IPS-20b (cell line): ENCODE data around the gene SYNE1.
"Not testable (repeated sequence)": the region's sequence is repeated elsewhere in the genome, so short reads cannot be mapped to it uniquely, and the experiment has no call there.

ENCODE experiments used
- H3K27ac ChIP-seq: one replicate; pipeline ENCODE4 v1.5.1; 2013; ENCODE audit warnings: low read length
- H3K27me3 ChIP-seq: 2 replicates; pipeline ENCODE4 v1.6.1; 2013; ENCODE audit warnings: mild to moderate bottlenecking, low read length, inconsistent platforms; ENCODE audit not compliant: insufficient read depth
- H3K36me3 ChIP-seq: 2 replicates; pipeline ENCODE4 v1.6.1; 2013; ENCODE audit warnings: low read depth, mild to moderate bottlenecking, inconsistent platforms, low read length, moderate library complexity; ENCODE audit not compliant: insufficient read depth
- H3K4me1 ChIP-seq: 2 replicates; pipeline ENCODE4 v1.6.1; 2013; ENCODE audit warnings: mild to moderate bottlenecking, control low read depth, inconsistent platforms, low read length, moderate library complexity; ENCODE audit not compliant: insufficient read depth
- H3K4me3 ChIP-seq: 2 replicates; pipeline ENCODE4 v1.5.1; 2013; ENCODE audit warnings: mild to moderate bottlenecking, low read length, inconsistent platforms
- H3K9ac ChIP-seq: 2 replicates; pipeline ENCODE4 v1.6.1; 2013; ENCODE audit warnings: low read depth, mild to moderate bottlenecking, inconsistent platforms, low read length, moderate library complexity
- H3K9me3 ChIP-seq: 2 replicates; pipeline ENCODE4 v1.6.1; 2013; ENCODE audit warnings: mild to moderate bottlenecking, low read depth, low read length, inconsistent platforms; ENCODE audit not compliant: insufficient read depth

The SYNE1 gene

DNA sequence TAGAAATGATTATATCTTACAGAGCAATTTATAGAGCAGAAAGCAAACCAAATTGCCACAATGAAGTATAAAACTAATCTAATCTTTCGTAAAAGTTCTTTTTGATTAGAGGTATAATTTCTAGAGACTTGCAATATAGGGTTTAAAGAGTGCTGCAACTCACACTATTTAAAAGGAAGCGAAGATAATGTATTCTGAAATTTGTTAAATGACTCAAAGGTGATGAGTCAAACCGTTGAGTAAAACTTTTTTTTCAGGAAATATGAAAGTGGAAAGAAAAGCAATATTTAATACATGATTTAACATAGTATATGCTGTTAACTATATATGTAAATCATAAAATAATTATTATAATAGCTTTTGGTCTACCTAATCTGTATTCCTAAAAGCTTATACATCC lies 133.6 kb downstream of the SYNE1 start:
- no peaks in the 10 kb centered on the region for H3K9me3 ChIP-seq
- H3K27me3 ChIP-seq: no peaks in the 10 kb centered on the region
- H3K9ac ChIP-seq: no peak overlapping the region
- H3K36me3 ChIP-seq: no peaks in the 10 kb centered on the region
- H3K27ac ChIP-seq: no peak overlapping the region
- H3K4me3 ChIP-seq: no peak overlapping the region
- no peaks in the 10 kb centered on the region for H3K4me1 ChIP-seq

DNA sequence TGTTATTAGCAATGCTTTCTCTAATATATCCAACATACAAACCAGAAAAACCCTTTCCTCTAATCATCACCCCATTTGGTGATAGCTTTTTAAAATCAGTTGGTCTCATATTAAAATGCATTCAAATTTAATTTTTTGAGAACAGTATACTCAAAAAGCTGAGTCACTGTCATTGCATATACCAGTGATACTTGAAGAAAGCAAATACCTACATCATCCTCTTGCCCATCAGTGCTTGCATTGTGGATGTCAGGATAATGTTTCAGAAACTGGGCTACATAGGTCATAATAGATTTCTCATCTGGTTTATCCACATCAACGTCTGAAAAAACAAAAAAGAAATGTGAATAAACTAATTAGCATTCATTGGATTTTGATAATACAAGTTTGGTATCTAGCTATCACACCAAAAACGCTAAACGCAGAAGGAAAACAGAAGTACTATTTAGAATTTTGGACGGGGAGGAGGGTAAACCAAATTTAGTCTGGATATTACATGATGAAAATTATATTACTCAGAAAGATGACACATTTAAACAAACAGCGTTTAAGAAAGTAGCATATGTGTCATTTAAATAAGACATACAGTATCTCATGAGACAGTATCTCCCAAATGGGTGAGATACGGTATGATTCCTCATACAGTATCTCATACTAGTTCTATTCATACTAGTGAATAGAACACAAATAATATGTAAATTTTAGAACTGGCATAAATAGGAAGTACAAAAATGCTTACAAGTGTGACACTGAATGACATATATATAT lies 134.6 kb downstream of the SYNE1 start:
- H3K9ac ChIP-seq: no peak overlapping the region
- no peaks in the 10 kb centered on the region for H3K4me1 ChIP-seq
- no peak overlapping the region for H3K27ac ChIP-seq
- no peak overlapping the region for H3K4me3 ChIP-seq
- H3K36me3 ChIP-seq: no peaks in the 10 kb centered on the region
- no peaks in the 10 kb centered on the region for H3K9me3 ChIP-seq
- H3K27me3 ChIP-seq: no peaks in the 10 kb centered on the region

DNA sequence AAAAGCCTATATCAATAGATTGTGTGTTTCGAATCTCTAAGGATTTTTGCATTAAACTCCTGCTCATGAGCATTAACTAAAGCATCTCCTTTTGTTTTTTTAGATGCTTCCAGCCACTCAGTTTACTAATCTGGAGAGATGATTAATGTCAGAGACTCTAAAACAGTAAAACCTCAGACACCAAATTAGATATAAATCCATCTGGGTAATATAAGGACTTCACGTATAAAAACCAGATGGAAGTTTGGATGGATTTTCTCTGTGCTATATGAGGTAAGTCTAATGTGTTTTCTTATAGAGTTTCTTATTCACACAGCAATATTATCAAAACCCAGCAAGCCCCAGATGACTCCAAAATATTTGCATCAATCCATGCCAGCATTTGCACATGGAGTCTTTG lies 137.2 kb downstream of the SYNE1 start:
- Histone ChIP-seq H3K9me3 (no peaks in the 10 kb centered on the region), H3K9ac (no peak overlapping the region), H3K27ac (no peak overlapping the region), H3K36me3 (no peaks in the 10 kb centered on the region), H3K4me1 (no peaks in the 10 kb centered on the region), H3K27me3 (no peaks in the 10 kb centered on the region), H3K4me3 (no peak overlapping the region)

DNA sequence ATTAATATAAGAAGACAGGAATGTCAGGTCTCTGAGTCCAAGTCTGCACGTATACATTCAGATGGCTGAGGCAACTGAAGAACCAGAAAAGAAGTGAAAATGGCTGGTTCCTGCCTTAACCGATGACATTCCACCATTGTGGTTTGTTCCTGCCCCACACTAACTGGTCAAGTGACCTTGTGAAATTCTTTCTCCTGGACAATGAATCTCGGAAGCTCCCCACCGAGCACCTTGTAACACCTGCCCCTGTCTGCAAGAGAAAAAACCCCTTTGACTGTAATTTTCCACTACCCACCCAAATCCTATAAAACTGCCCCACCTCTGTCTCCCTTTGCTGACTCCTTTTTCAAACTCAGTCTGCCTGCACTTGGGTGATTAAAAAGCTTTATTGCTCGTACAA lies 140.4 kb downstream of the SYNE1 start:
- H3K4me3 ChIP-seq: no peak overlapping the region
- no peaks in the 10 kb centered on the region for H3K4me1 ChIP-seq
- no peaks in the 10 kb centered on the region for H3K27me3 ChIP-seq
- H3K36me3 ChIP-seq: no peaks in the 10 kb centered on the region
- no peak overlapping the region for H3K27ac ChIP-seq
- H3K9ac ChIP-seq: no peak overlapping the region
- no peaks in the 10 kb centered on the region for H3K9me3 ChIP-seq

DNA sequence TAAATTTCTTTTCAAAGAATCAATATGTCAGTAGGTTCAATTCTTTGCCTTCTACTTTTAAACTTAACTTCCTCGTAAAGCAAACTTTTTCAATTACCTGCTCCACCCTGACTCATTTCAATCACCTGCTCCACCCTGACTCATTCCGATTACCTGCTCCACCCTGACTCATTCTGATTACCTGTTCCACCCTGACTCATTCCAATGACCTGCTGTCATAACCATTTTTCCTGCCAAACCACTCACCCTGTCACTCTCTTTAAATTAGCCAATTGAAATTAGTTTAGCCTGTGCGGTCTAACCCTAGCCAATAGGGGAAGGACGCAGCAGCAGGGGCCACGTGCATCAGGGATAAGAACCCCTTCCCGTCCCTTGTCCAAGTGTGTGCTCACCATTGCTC lies 141.7 kb downstream of the SYNE1 start:
- not testable (repeated sequence) for H3K4me3 ChIP-seq, H3K36me3 ChIP-seq, H3K9me3 ChIP-seq, H3K9ac ChIP-seq, H3K4me1 ChIP-seq, H3K27me3 ChIP-seq, H3K27ac ChIP-seq

DNA sequence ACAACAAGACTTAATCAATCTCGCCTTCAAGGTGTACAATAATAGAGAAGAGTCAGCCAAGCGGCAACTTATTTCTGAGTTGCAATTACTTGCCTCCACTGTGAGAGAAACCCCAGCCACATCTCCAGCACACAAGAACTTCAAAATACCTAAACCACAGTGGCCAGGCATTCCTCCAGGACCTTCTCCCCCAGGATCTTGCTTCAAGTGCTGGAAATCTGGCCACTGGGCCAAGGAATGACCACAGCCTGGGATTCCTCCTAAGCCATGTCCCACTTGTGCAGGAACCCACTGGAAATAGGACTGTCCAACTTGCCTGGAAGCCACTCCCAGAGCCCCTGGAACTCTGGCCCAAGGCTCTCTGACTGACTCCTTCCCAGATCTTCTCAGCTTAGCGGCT lies 144.9 kb downstream of the SYNE1 start:
- H3K4me1 ChIP-seq, H3K36me3 ChIP-seq, H3K9me3 ChIP-seq, H3K27me3 ChIP-seq, H3K9ac ChIP-seq, H3K27ac ChIP-seq, H3K4me3 ChIP-seq: not testable (repeated sequence)

DNA sequence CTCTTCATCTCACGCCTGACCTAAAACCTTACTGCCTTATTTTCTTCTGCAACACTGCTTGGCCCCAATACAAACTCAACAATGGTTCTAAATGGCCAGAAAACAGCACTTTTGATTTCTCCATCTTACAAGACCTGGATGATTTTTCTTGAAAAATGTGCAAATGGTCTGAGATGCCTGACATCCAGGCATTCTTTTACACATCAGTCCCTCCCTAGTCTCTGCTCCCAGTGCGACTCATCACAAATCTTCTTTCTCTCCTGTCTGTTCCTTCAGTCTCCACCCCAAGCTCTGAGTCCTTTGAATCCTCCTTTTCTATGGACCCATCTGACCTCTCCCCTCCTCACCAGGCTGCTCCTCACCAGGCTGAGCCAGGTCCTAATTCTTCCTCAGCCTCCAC lies 145.7 kb downstream of the SYNE1 start:
- not testable (repeated sequence) for H3K27ac ChIP-seq, H3K4me3 ChIP-seq, H3K27me3 ChIP-seq, H3K9ac ChIP-seq, H3K9me3 ChIP-seq, H3K36me3 ChIP-seq, H3K4me1 ChIP-seq

DNA sequence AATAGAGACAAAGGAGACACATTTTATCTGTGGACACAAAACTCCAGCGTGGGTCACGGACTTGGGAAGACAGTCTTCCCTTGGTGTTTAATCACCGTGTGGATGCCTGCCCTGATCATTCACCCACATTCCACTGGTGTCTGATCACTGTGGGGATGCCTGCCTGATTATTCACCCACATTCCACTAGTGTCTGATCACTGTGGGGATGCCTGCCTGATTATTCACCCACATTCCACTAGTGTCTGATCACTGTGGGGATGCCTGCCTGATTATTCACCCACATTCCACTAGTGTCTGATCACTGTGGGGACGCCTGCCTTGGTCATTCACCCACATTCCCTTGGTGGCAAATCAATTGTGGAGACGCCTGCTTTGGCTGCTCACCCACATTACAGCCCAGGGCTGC lies 146.2 kb downstream of the SYNE1 start:
- H3K4me1 ChIP-seq, H3K27me3 ChIP-seq, H3K9ac ChIP-seq, H3K27ac ChIP-seq, H3K36me3 ChIP-seq, H3K4me3 ChIP-seq, H3K9me3 ChIP-seq: not testable (repeated sequence)

DNA sequence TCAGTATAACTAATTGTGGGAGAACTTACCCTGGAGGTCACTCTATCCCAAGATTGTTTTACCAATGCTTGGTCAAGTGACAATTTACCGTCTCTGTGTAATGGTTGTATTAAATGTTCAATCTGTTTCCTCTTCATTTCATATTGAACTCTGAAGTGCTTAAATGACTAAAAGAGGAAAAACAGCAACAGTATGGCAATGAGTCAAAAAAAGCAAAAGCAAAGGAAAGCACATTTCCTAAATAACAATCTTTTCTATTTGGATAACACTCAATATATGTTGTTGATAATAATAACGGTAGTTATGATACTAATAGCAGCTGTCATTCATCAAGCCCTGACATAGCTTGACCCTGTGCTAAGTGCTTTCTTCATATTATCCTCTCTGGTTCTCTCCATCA lies 152.4 kb downstream of the SYNE1 start:
- Histone ChIP-seq H3K4me1 (peaks cover 4% of the 10 kb centered on the region; the same call in 1 of the 2 replicates), H3K4me3 (no peak overlapping the region), H3K27ac (no peak overlapping the region), H3K9ac (no peak overlapping the region), H3K9me3 (no peaks in the 10 kb centered on the region), H3K36me3 (no peaks in the 10 kb centered on the region), H3K27me3 (no peaks in the 10 kb centered on the region)

DNA sequence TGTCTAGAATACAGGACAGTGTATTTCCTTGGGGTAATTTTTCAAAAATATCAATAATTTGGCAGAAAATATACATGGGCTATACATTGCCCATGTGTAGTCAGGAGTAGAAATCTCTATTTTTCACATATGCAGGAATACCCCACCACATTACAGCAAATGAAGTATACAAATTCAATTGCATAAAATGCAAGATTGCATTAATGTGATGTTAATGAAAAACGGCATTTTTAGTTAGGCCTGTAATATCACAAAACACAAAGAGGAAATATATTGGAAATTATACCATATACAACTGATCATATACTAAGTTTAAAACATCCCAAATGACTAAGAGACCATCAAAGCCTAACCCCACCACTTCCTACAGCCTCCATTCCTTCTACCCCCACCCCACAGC lies 154.9 kb downstream of the SYNE1 start:
- Histone ChIP-seq H3K4me1 (peaks cover 4% of the 10 kb centered on the region; the same call in 1 of the 2 replicates), H3K9me3 (no peaks in the 10 kb centered on the region), H3K36me3 (no peaks in the 10 kb centered on the region), H3K27me3 (no peaks in the 10 kb centered on the region), H3K27ac (no peak overlapping the region), H3K9ac (no peak overlapping the region), H3K4me3 (no peak overlapping the region)

DNA sequence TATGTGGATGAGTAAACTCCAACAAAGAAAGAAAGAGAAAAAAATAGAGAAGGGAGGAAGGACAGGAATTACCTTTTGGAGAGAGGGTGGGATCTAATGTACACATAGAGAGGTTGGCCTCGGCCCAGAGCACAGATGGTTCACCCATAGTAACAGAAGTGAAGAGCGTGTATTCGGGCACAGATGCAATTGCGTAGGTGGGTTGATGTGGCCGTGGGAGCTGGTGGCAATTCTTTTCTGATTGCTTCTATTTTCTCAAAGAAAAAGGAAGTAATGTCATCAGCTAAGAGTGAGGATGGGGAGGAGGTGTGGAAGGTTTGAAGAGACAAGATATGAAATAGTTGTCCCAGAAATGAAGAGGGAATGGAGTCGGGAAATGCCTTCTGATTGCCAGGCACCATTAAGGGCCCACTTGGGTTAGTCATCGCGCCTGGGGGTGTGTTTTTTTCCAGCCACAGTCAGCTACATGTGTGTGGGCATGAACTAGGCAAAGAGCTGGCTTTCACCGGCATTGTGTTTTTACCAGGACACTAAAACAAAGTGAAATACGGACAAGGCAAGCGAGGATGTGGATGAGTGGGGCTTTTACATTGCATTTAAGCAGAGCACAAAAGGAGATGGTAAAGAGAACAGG lies 158.7 kb downstream of the SYNE1 start:
- H3K9ac ChIP-seq: no peak overlapping the region
- H3K4me1 ChIP-seq: peaks cover 4% of the 10 kb centered on the region; the same call in 1 of the 2 replicates
- no peak overlapping the region for H3K4me3 ChIP-seq
- H3K36me3 ChIP-seq: no peaks in the 10 kb centered on the region
- H3K9me3 ChIP-seq: no peaks in the 10 kb centered on the region
- no peaks in the 10 kb centered on the region for H3K27me3 ChIP-seq
- no peak overlapping the region for H3K27ac ChIP-seq

DNA sequence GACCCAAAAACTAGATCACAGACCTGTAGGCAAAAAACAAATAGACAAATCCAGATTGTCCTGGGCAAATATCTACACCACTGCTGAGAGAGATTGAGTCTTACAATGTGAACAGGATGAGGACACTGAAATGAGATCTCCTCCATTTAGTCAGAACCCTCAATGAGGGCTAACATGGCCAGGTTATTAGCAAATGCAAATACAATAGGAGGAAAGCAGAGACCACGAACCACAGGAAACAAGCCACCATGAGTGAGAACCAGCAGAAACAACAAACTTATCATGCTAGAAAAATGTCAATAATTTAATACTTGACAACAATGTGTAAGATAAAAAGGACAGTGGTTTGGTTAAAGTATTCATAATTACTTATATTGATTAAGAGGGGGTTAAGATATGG lies 162.8 kb downstream of the SYNE1 start:
- no peaks in the 10 kb centered on the region for H3K36me3 ChIP-seq
- no peaks in the 10 kb centered on the region for H3K27me3 ChIP-seq
- no peaks in the 10 kb centered on the region for H3K9me3 ChIP-seq
- H3K4me3 ChIP-seq: no peak overlapping the region
- H3K27ac ChIP-seq: no peak overlapping the region
- no peak overlapping the region for H3K9ac ChIP-seq
- no peaks in the 10 kb centered on the region for H3K4me1 ChIP-seq
